Adrenal gland (tissue), 5 donors: ENCODE measurements around the gene ATAD3B.

Experiments used
- POLR2A ChIP-seq, 2 donors: fragments of 450-650 bp; IDR thresholded peaks; one replicate each; pipeline ENCODE4 v1.6.1; 2017; ENCODE audit warnings: antibody characterized with exemption in 2 of 2, mild to moderate bottlenecking in 2 of 2, moderate library complexity in 1 of 2
- TF ChIP-seq, protein P1 (sequence below), 6 experiments: fragments of 450-650 bp in 4 of 6; fragments of 200-600 bp in 2 of 6; sonication (generic) in 1 of 6; IDR thresholded peaks; 1 replicate in 5 of 6; 2 replicates in 1 of 6; pipeline versions ENCODE4 v1.5.1 to v1.8.0; 2016 to 2021; ENCODE audit warnings: antibody characterized with exemption in 6 of 6, mild to moderate bottlenecking in 2 of 6, moderate library complexity in 1 of 6
- donor health status: DM: no; HTN: no; CAD: no.

DNA sequence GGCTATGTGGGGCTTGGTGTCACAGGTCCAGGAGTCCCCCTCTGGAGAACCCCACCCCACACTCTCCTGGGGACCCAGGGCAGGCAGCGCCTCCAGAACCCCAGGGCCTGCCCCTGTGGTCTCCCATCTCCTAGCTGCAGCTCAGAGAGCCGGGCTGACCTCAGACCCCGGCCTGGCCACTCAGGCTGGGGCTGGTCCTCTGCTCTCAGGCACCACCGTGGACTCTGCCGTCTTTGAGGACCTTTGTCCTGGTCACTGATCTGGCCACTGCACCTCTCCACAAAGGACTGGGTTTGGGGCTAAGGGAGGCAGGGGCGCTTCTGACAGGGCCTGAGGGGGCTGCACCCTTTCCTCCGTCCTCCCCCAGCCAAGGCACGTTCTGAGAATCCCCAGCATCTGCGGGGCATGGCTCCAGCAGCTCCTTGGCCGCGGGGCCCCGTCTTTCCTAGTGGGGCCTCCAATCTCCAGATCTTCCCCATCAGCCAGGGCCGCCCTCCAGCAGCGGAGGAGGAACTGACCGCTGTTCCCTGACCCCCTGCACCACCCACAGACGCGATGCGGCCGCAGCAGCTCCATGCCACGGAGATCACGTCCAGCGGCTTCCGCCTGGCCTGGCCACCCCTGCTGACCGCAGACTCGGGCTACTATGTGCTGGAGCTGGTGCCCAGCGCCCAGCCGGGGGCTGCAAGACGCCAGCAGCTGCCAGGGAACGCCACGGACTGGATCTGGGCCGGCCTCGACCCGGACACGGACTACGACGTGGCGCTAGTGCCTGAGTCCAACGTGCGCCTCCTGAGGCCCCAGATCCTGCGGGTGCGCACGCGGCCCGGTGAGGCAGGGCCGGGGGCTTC, 32.8 kb upstream of the ATAD3B start:
- TF ChIP-seq, protein P1, sequence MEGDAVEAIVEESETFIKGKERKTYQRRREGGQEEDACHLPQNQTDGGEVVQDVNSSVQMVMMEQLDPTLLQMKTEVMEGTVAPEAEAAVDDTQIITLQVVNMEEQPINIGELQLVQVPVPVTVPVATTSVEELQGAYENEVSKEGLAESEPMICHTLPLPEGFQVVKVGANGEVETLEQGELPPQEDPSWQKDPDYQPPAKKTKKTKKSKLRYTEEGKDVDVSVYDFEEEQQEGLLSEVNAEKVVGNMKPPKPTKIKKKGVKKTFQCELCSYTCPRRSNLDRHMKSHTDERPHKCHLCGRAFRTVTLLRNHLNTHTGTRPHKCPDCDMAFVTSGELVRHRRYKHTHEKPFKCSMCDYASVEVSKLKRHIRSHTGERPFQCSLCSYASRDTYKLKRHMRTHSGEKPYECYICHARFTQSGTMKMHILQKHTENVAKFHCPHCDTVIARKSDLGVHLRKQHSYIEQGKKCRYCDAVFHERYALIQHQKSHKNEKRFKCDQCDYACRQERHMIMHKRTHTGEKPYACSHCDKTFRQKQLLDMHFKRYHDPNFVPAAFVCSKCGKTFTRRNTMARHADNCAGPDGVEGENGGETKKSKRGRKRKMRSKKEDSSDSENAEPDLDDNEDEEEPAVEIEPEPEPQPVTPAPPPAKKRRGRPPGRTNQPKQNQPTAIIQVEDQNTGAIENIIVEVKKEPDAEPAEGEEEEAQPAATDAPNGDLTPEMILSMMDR (IDR thresholded peaks at IDR 0.05): no peak
- no peak for TF ChIP-seq POLR2A (IDR thresholded peaks at IDR 0.05)
